Caco-2 (cell line): ENCODE results near the gene DCAF8. TPM values are rescaled to one million over a fixed set of nuclear protein-coding genes. Genes with fewer than 3 reads are reported as not detected.

Source experiments
- BruUV-seq: library from RNA; stranded (reverse); fragments of 400-500 nt; replicated peaks from 2 replicates; lab custom pipeline; 2021; lab: Mats Ljungman, UMichigan
- CTCF ChIA-PET: fragments of 300-600 bp; sonication (Branson Sonifier 250); formaldehyde crosslinking; loops from one replicate; lab custom pipeline; 2022; ENCODE audit warnings: antibody characterized with exemption; lab: Charles Lee
- POLR2A ChIA-PET: fragments of 300-600 bp; sonication (Branson Sonifier 250); formaldehyde crosslinking; loops from one replicate; lab custom pipeline; 2022; ENCODE audit warnings: antibody characterized with exemption; lab: Charles Lee
- DNase-seq, 2 experiments: peaks; one replicate each; pipeline versions ENCODE4 v3.0.0 to v3.0.0-alpha.2; 2020 to 2022
- H3K27me3 ChIP-seq: replicated peaks from 2 replicates; pipeline ENCODE4 v1.6.0; 2011; ENCODE audit warnings: low read length; ENCODE audit not compliant: control insufficient read depth, insufficient read depth
- H3K36me3 ChIP-seq: 2 replicates; pipeline ENCODE4 v1.5.1; 2011; ENCODE audit warnings: low read length; ENCODE audit not compliant: control insufficient read depth, insufficient read depth
- H3K4me1 ChIP-seq: fragments of 250-450 bp; sonication (Bioruptor Pico); 2 replicates; pipeline ENCODE4 v1.5.1; 2020; ENCODE audit warnings: mild to moderate bottlenecking
- H3K4me3 ChIP-seq: 2 replicates; pipeline ENCODE4 v1.5.1; 2011; ENCODE audit warnings: low read depth, mild to moderate bottlenecking, control low read depth, low read length
- H3K9me3 ChIP-seq: fragments of 250-450 bp; sonication (Bioruptor Pico); 2 replicates; pipeline ENCODE4 v1.5.1; 2020; ENCODE audit warnings: mild to moderate bottlenecking, moderate library complexity
- H3K27ac Mint-ChIP-seq: one replicate; pipeline ENCODE4 v1.8.0; 2022; ENCODE audit warnings: mixed read lengths; ENCODE audit not compliant: unreplicated experiment
- H3K27me3 Mint-ChIP-seq: one replicate; pipeline ENCODE4 v1.8.0; 2022; ENCODE audit warnings: mixed read lengths; ENCODE audit not compliant: insufficient read depth, unreplicated experiment
- H3K36me3 Mint-ChIP-seq: one replicate; pipeline ENCODE4 v1.8.0; 2022; ENCODE audit warnings: mild to moderate bottlenecking, mixed read lengths; ENCODE audit not compliant: insufficient read depth, unreplicated experiment
- H3K4me1 Mint-ChIP-seq: one replicate; pipeline ENCODE4 v1.8.0; 2022; ENCODE audit warnings: low read depth, mixed read lengths; ENCODE audit not compliant: unreplicated experiment
- H3K4me3 Mint-ChIP-seq: one replicate; pipeline ENCODE4 v1.8.0; 2022; ENCODE audit warnings: mild to moderate bottlenecking, moderate library complexity, mixed read lengths; ENCODE audit not compliant: unreplicated experiment
- H3K9me3 Mint-ChIP-seq: one replicate; pipeline ENCODE4 v1.8.0; 2022; ENCODE audit warnings: mixed read lengths; ENCODE audit not compliant: unreplicated experiment
- CTCF ChIP-seq, 2 experiments: fragments of 200-600 bp in 1 of 2; IDR thresholded peaks; 1 replicate in 1 of 2; 2 replicates in 1 of 2; pipeline versions ENCODE4 v1.5.1 to v1.8.0; 2011 to 2022; ENCODE audit warnings: antibody characterized with exemption in 1 of 2, control low read depth in 1 of 2, inconsistent platforms in 1 of 2, low read depth in 1 of 2, low read length in 1 of 2, mild to moderate bottlenecking in 1 of 2, moderate library complexity in 1 of 2; ENCODE audit not compliant: insufficient read depth in 1 of 2, severe bottlenecking in 1 of 2, unreplicated experiment in 1 of 2
- intact Hi-C: fragments of 100-400 bp; cut with micrococcal nuclease; formaldehyde crosslinking; loops from one replicate; pipeline ENCODE4 v1.10.0; 2022; ENCODE audit not compliant: unreplicated experiment
- total RNA-seq: library from RNA; stranded (reverse); gene quantifications from 2 replicates; pipeline ENCODE4 v1.2.3, GENCODE V29; 2022

DCAF8 gene
- total RNA-seq, 1 experiment from 2014 or later = 112 TPM

- peaks cover 3% of the 10 kb centered on the region; the same call in 1 of the 2 replicates for H3K36me3 ChIP-seq
- H3K4me1 ChIP-seq = 0 out of 2 replicates have a peak, but pooled peaks cover 6% of the 10 kb centered on the region
- H3K4me3 ChIP-seq = no peak overlapping the region
- CTCF ChIA-PET = interaction anchor here (4.9 kb wide), 1 partner anchor 26 kb away, joined by 106 read pairs; the partner anchor contains the start of gene CASQ1
- BruUV-seq = no TSS peak
- H3K27me3 ChIP-seq = no peaks in the 10 kb centered on the region
- H3K9me3 Mint-ChIP-seq = no peaks in the 10 kb centered on the region
- POLR2A ChIA-PET = no interaction called here
- H3K27me3 Mint-ChIP-seq = no peaks in the 10 kb centered on the region
- no peak overlapping the region for H3K4me3 Mint-ChIP-seq
- no peak for TF ChIP-seq CTCF (IDR thresholded peaks at IDR 0.05; ENCODE audit: insufficient read depth in 1 of 2, low read depth in 1 of 2, low read length in 1 of 2, severe bottlenecking in 1 of 2, unreplicated experiment in 1 of 2)
- intact Hi-C loops = no loop called here
- peaks cover 9% of the 10 kb centered on the region for H3K4me1 Mint-ChIP-seq
- DNase-seq = no peak
- H3K27ac Mint-ChIP-seq = peak overlapping the region; percentile 15
- H3K36me3 Mint-ChIP-seq = peaks cover 55% of the 10 kb centered on the region
- H3K9me3 ChIP-seq = no peaks in the 10 kb centered on the region
Observed at GRCh38 chr1:160217481-160218051, 44.8 kb downstream of the DCAF8 start.

- TF ChIP-seq CTCF (IDR thresholded peaks at IDR 0.05; ENCODE audit: insufficient read depth in 1 of 2, low read depth in 1 of 2, low read length in 1 of 2, severe bottlenecking in 1 of 2, unreplicated experiment in 1 of 2) = no peak
- no peaks in the 10 kb centered on the region for H3K9me3 Mint-ChIP-seq
- BruUV-seq = no TSS peak
- DNase-seq = no peak
- H3K36me3 Mint-ChIP-seq = peaks cover 61% of the 10 kb centered on the region
- Histone ChIP-seq H3K27me3 (no peaks in the 10 kb centered on the region), H3K9me3 (no peaks in the 10 kb centered on the region), H3K4me1 (0 out of 2 replicates have a peak, but pooled peaks cover 6% of the 10 kb centered on the region), H3K4me3 (no peak overlapping the region), H3K36me3 (peaks cover 3% of the 10 kb centered on the region; the same call in 1 of the 2 replicates)
- no peaks in the 10 kb centered on the region for H3K27me3 Mint-ChIP-seq
- H3K4me3 Mint-ChIP-seq = no peak overlapping the region
- H3K4me1 Mint-ChIP-seq = peaks cover 9% of the 10 kb centered on the region
- intact Hi-C loops = no loop called here
- CTCF ChIA-PET = interaction anchor here (0.6 kb wide), 1 partner anchor 16 kb away, joined by 3 read pairs; no protein-coding TSS in a partner anchor
- POLR2A ChIA-PET = no interaction called here
- no peak overlapping the region for H3K27ac Mint-ChIP-seq
Observed at GRCh38 chr1:160216301-160216700, 46.0 kb downstream of the DCAF8 start.

- H3K27me3 Mint-ChIP-seq = no peaks in the 10 kb centered on the region
- H3K9me3 Mint-ChIP-seq = no peaks in the 10 kb centered on the region
- ChIA-PET POLR2A (no interaction called here), CTCF (no interaction called here)
- DNase-seq = peak in 1 of 2 experiments; percentile 25
- H3K27ac Mint-ChIP-seq = no peak overlapping the region
- intact Hi-C loops = no loop called here
- H3K36me3 Mint-ChIP-seq = peaks cover 52% of the 10 kb centered on the region
- H3K4me1 ChIP-seq = 0 out of 2 replicates have a peak, but pooled peaks cover 6% of the 10 kb centered on the region
- peaks cover 9% of the 10 kb centered on the region for H3K4me1 Mint-ChIP-seq
- H3K4me3 Mint-ChIP-seq = no peak overlapping the region
- TSS peak; percentile 45 for BruUV-seq
- H3K27me3 ChIP-seq = no peaks in the 10 kb centered on the region
- no peaks in the 10 kb centered on the region for H3K9me3 ChIP-seq
- no peak for TF ChIP-seq CTCF (IDR thresholded peaks at IDR 0.05; ENCODE audit: insufficient read depth in 1 of 2, low read depth in 1 of 2, low read length in 1 of 2, severe bottlenecking in 1 of 2, unreplicated experiment in 1 of 2)
- H3K4me3 ChIP-seq = no peak overlapping the region
- peaks cover 5% of the 10 kb centered on the region for H3K36me3 ChIP-seq
Observed at GRCh38 chr1:160214481-160215140, 47.7 kb downstream of the DCAF8 start.
